ENCODE results near the gene GATAD2B. TPM values are rescaled to one million over a fixed set of nuclear protein-coding genes. Genes with fewer than 3 reads are reported as not detected.
"Not testable (repeated sequence)": the region's sequence is repeated elsewhere in the genome, so short reads cannot be mapped to it uniquely, and the experiment has no call there.

GATAD2B gene
- total RNA-seq, 3 donors from 2014 or later (not counting 1 experiment from before 2014, with no cell fraction given) = 68.1 to 91.3 (median 75.5) TPM

DNA sequence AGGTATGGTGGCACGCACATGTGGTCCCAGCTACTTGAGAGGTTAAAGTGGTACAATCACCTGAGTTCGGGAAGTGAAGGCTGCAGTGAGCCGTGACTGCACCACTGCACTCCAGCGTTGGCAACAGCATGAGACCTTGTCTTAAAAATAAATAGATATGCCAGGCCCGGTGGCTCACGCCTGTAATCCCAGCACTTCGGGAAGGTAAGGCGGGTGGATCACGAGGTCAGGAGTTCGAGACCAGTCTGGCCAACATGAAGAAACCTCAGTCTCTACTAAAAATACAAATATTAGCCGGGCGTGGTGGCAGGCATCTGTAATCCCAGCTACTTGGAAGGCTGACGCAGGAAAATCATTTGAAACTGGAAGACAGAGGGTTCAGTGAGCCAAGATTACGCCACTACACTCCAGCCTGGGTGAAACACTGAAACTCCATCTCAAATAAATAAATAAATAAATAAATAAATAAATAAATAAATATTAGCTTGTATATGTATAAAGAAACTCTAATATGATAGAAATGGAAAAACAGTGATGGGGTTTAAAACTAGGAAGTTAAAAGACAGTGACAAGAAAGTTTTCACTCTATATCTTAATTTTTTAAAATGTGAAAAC, 18.8 kb downstream of the GATAD2B start:
- no peak for DNase-seq
- Mint-ChIP-seq H3K4me1 (peaks cover 5 to 27% of the 10 kb centered on the region in 2 donors), H3K36me3 (peaks cover 6% of the 10 kb centered on the region), H3K27ac (peak overlapping the region in 1 of 2 donors; percentile 38), H3K27me3 (ENCODE audit: low read depth in 2 of 2) (no peaks in the 10 kb centered on the region), H3K9me3 (no peaks in the 10 kb centered on the region), H3K4me3 (no peak overlapping the region)
- intact Hi-C loops (cut with micrococcal nuclease) = no loop called here
- WGBS (ENCODE audit: insufficient coverage) = 96% methylated on average over 13 of the region's 14 CpGs
- no peak for TF ChIP-seq CTCF (IDR thresholded peaks at IDR 0.05)
- peaks cover 13% of the 10 kb centered on the region for H3K4me1 ChIP-seq (ENCODE audit: control insufficient read depth, insufficient read depth, low read length)
- H3K27ac ChIP-seq (ENCODE audit: low read length) = no peak overlapping the region
- H3K27me3 ChIP-seq (ENCODE audit: control insufficient read depth, insufficient read depth, low read length) = no peaks in the 10 kb centered on the region
- no peak overlapping the region for H3K4me3 ChIP-seq (ENCODE audit: low read length)
- no peak for ATAC-seq
- H3K36me3 ChIP-seq (ENCODE audit: control insufficient read depth, insufficient read depth, low read length) = peaks cover 16% of the 10 kb centered on the region
- H3K9me3 ChIP-seq (ENCODE audit: control insufficient read depth, insufficient read depth, low read length) = no peaks in the 10 kb centered on the region

DNA sequence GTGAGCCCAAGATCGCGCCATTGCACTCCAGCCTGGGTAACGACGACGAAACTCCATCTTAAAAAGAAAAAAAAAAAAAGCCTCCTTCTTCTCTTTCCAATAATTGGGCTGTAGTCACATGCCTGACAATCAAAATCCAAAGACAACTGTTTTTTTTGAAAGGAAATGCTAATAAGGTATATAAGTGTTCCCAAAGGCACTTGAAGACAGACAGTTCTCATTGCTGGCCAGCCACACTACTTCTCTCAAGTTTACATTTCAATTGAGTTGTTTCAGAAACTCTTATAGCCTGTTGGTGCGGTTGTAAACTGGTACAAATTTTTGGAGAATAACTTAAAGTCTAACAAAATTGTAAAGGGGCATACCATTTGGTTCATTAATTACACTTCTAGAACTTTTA, 23.3 kb downstream of the GATAD2B start:
- H3K27ac Mint-ChIP-seq = no peak overlapping the region
- peaks cover 18% of the 10 kb centered on the region for H3K36me3 ChIP-seq (ENCODE audit: control insufficient read depth, insufficient read depth, low read length)
- peaks cover 15 to 20% of the 10 kb centered on the region in 2 donors for H3K4me1 Mint-ChIP-seq
- H3K27me3 Mint-ChIP-seq (ENCODE audit: low read depth in 2 of 2) = no peaks in the 10 kb centered on the region
- H3K4me3 ChIP-seq (ENCODE audit: low read length) = no peak overlapping the region
- no peaks in the 10 kb centered on the region for H3K27me3 ChIP-seq (ENCODE audit: control insufficient read depth, insufficient read depth, low read length)
- no peak overlapping the region for H3K4me3 Mint-ChIP-seq
- no peaks in the 10 kb centered on the region for H3K36me3 Mint-ChIP-seq
- no peaks in the 10 kb centered on the region for H3K9me3 ChIP-seq (ENCODE audit: control insufficient read depth, insufficient read depth, low read length)
- peaks cover 13% of the 10 kb centered on the region for H3K4me1 ChIP-seq (ENCODE audit: control insufficient read depth, insufficient read depth, low read length)
- no peak for ATAC-seq
- no peak for TF ChIP-seq CTCF (IDR thresholded peaks at IDR 0.05)
- H3K9me3 Mint-ChIP-seq = no peaks in the 10 kb centered on the region
- no peak overlapping the region for H3K27ac ChIP-seq (ENCODE audit: low read length)
- no peak for DNase-seq
- 100% methylated on average over 2 of the region's 6 CpGs for WGBS (ENCODE audit: insufficient coverage)
- intact Hi-C loops (cut with micrococcal nuclease) = no loop called here

DNA sequence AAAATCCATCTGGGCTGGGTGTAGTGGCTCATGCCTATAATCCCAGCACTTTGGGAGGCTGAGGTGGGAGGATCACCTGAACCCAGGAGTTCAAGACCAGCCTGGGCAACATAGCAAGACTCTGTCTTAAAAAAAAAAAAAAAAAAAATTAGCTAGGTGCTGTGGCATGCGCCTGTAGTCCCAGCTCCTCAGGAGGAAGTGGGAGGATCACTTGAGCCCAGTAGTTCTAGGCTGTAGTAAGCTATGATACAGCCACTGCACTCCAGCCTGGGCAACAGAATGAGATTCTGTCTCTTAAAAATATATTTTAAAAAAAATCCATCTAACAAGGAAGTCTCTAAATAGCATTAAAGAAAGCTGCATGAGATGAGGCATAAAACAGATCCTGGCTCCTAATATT, 26.9 kb downstream of the GATAD2B start:
- 71% methylated on average over 1 of the region's 1 CpG for WGBS (ENCODE audit: insufficient coverage)
- H3K4me3 ChIP-seq (ENCODE audit: low read length); H3K9me3 ChIP-seq (ENCODE audit: control insufficient read depth, insufficient read depth, low read length); H3K27me3 Mint-ChIP-seq (ENCODE audit: low read depth in 2 of 2); intact Hi-C loops (cut with micrococcal nuclease); H3K36me3 Mint-ChIP-seq; H3K27ac ChIP-seq (ENCODE audit: low read length); H3K9me3 Mint-ChIP-seq; H3K4me3 Mint-ChIP-seq; H3K27me3 ChIP-seq (ENCODE audit: control insufficient read depth, insufficient read depth, low read length); H3K4me1 ChIP-seq (ENCODE audit: control insufficient read depth, insufficient read depth, low read length); DNase-seq; ATAC-seq: not testable (repeated sequence)
- H3K27ac Mint-ChIP-seq = peak overlapping the region in 1 of 2 donors; percentile 56
- peaks cover 12% of the 10 kb centered on the region for H3K36me3 ChIP-seq (ENCODE audit: control insufficient read depth, insufficient read depth, low read length)
- H3K4me1 Mint-ChIP-seq = peaks cover 8 to 20% of the 10 kb centered on the region in 2 donors

GRCh38 chr1:153891042-153891441, 31.7 kb downstream of the GATAD2B start:
- H3K27ac ChIP-seq (ENCODE audit: low read length); H3K9me3 ChIP-seq (ENCODE audit: control insufficient read depth, insufficient read depth, low read length); H3K36me3 Mint-ChIP-seq; H3K27me3 ChIP-seq (ENCODE audit: control insufficient read depth, insufficient read depth, low read length); intact Hi-C loops (cut with micrococcal nuclease); H3K4me3 Mint-ChIP-seq; H3K4me3 ChIP-seq (ENCODE audit: low read length); H3K27me3 Mint-ChIP-seq (ENCODE audit: low read depth in 2 of 2); ATAC-seq; DNase-seq; H3K9me3 Mint-ChIP-seq: not testable (repeated sequence)
- H3K4me1 Mint-ChIP-seq = peaks cover 29 to 41% of the 10 kb centered on the region in 2 donors
- H3K27ac Mint-ChIP-seq = peak overlapping the region in 1 of 2 donors; percentile 34
- WGBS (ENCODE audit: insufficient coverage) = 96% methylated on average over 7 of the region's 7 CpGs
- H3K36me3 ChIP-seq (ENCODE audit: control insufficient read depth, insufficient read depth, low read length) = peaks cover 14% of the 10 kb centered on the region
- H3K4me1 ChIP-seq (ENCODE audit: control insufficient read depth, insufficient read depth, low read length) = peaks cover 10% of the 10 kb centered on the region
